ENCODE measurements around the gene IRX4.

GRCh38 chr5:1885868-1886845, 3.4 kb upstream of the IRX4 start:
- TF ChIP-seq CTCF (IDR thresholded peaks at IDR 0.05) (no peak), EP300 (IDR thresholded peaks at IDR 0.05; ENCODE audit: borderline replicate concordance in 1 of 2, low read depth in 1 of 2, low read length in 1 of 2) (no peak), REST (IDR thresholded peaks at IDR 0.05; ENCODE audit: low read depth, low read length) (no peak), EZH2phosphoT487 (IDR thresholded peaks at IDR 0.05; ENCODE audit: borderline replicate concordance, low read depth) (no peak), RAD21 (IDR thresholded peaks at IDR 0.05; ENCODE audit: low read length) (no peak), YY1 (IDR thresholded peaks at IDR 0.05; ENCODE audit: low read depth) (no peak), NFIC (IDR thresholded peaks at IDR 0.05; ENCODE audit: borderline replicate concordance) (no peak), USF2 (IDR thresholded peaks at IDR 0.05; ENCODE audit: borderline replicate concordance, low read depth, low read length) (no peak), TAF1 (IDR thresholded peaks at IDR 0.05; ENCODE audit: borderline replicate concordance, low read depth, low read length) (no peak)

Data from SK-N-SH (cell line).